ENCODE results near the gene TKFC. TPM values are rescaled to one million over a fixed set of nuclear protein-coding genes. Genes with fewer than 3 reads are reported as not detected.

The TKFC gene
- total RNA-seq, 4 donors from 2014 or later, result 16.0 to 24.5 (median 20.0) TPM

DNA sequence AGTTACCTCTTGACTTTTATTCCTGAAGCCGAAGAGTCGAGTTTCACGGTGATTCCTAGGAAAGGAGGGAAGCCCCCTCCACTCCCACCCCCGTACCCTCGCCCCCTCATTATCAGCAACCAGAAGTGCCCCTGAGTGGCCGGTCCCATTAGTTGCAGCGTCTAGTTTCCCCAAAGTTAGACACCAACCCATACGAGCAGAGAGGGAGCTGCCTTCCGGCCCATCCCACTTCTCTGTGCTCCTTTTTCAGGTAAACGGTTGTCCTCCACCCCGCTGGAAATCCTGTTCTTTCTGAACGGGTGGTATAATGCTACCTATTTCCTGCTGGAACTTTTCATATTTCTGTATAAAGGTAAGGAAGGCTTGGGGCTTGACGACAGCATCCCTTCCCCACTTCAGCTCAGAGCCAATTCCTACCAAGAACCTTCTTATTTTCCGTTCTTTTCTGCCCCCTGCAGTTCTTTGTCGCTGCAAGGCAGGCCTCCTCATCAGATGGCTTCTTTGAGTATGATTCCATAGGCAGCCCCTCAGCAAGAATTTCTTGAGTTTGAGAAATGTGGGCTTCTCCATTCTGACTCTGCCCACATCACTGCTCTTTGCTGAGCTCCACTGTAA is 60.1 kb downstream of the TKFC start:
- TF ChIP-seq, protein P1, sequence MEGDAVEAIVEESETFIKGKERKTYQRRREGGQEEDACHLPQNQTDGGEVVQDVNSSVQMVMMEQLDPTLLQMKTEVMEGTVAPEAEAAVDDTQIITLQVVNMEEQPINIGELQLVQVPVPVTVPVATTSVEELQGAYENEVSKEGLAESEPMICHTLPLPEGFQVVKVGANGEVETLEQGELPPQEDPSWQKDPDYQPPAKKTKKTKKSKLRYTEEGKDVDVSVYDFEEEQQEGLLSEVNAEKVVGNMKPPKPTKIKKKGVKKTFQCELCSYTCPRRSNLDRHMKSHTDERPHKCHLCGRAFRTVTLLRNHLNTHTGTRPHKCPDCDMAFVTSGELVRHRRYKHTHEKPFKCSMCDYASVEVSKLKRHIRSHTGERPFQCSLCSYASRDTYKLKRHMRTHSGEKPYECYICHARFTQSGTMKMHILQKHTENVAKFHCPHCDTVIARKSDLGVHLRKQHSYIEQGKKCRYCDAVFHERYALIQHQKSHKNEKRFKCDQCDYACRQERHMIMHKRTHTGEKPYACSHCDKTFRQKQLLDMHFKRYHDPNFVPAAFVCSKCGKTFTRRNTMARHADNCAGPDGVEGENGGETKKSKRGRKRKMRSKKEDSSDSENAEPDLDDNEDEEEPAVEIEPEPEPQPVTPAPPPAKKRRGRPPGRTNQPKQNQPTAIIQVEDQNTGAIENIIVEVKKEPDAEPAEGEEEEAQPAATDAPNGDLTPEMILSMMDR (IDR thresholded peaks at IDR 0.05), result no peak
- no peak for ATAC-seq (ENCODE audit: low FRiP score)
- DNase-seq (ENCODE audit: low spot score), result no peak

Other genes starting within 250 kb of the TKFC start
- 1 to 10 TPM in 3 of 4 donors, under 1 TPM in 1; 0.37 to 5.4 (median 2.0) TPM for gene CD5, start 230.7 kb upstream of the TKFC start, total RNA-seq
- gene VPS37C, start 171.8 kb upstream of the TKFC start, total RNA-seq, result 10 to 100 TPM in 3 of 4 donors, 1 to 10 TPM in 1; 9.3 to 17.5 (median 12.6) TPM
- 10 to 100 TPM in 2 of 4 donors, 1 to 10 TPM in 2; 2.5 to 96.7 (median 7.6) TPM for gene PGA3, start 129.7 kb upstream of the TKFC start, total RNA-seq
- gene PGA4, start 110.9 kb upstream of the TKFC start, total RNA-seq, result 10 to 100 TPM in 2 of 4 donors, 1 to 10 TPM in 2; 2.9 to 94.5 (median 13.5) TPM
- gene PGA5, start 92.1 kb upstream of the TKFC start, total RNA-seq, result 1 to 10 TPM in 3 of 4 donors, not detected in 1; 2.0 to 5.0 (median 4.3) TPM
- gene VWCE, start 37.9 kb upstream of the TKFC start, total RNA-seq, result 1 to 10 TPM in 3 of 4 donors, under 1 TPM in 1; 0.94 to 6.9 (median 4.6) TPM
- gene DDB1, start 123 bp upstream of the TKFC start, total RNA-seq, result 100 to 1,000 TPM; 127 to 182 (median 155) TPM
- gene CYB561A3, start 28.7 kb downstream of the TKFC start, total RNA-seq, result 10 to 100 TPM; 29.5 to 39.9 (median 34.6) TPM
- 10 to 100 TPM; 31.6 to 40.8 (median 38.1) TPM for gene TMEM138, start 29.1 kb downstream of the TKFC start, total RNA-seq
- gene TMEM216, start 59.4 kb downstream of the TKFC start, total RNA-seq, result 10 to 100 TPM in 2 of 4 donors, 1 to 10 TPM in 2; 9.5 to 19.3 (median 11.8) TPM
- 10 to 100 TPM; 37.2 to 62.6 (median 49.4) TPM for gene CPSF7, start 96.7 kb downstream of the TKFC start, total RNA-seq
- 10 to 100 TPM; 48.6 to 59.0 (median 54.0) TPM for gene SDHAF2, start 96.9 kb downstream of the TKFC start, total RNA-seq
- 1 to 10 TPM; 1.1 to 2.0 (median 1.7) TPM for gene LRRC10B, start 175.5 kb downstream of the TKFC start, total RNA-seq
- gene SYT7, start 247.8 kb downstream of the TKFC start, total RNA-seq, result 1 to 10 TPM; 1.6 to 6.6 (median 4.4) TPM